Liver (tissue), 9 donors: Measurements from ENCODE around the gene TSPAN5. TPM values are rescaled to one million over a fixed set of nuclear protein-coding genes. Genes with fewer than 3 reads are reported as not detected.

Experiments used
- DNase-seq: peaks from one replicate; pipeline ENCODE4 v3.0.0-alpha.2; 2017; ENCODE audit warnings: low spot score
- H3K27ac ChIP-seq, 2 donors: one replicate each; pipeline ENCODE4 v1.7.0; 2013; ENCODE audit warnings: inconsistent platforms in 2 of 2, low read length in 2 of 2, control low read depth in 1 of 2, low read depth in 1 of 2, mild to moderate bottlenecking in 1 of 2
- H3K27me3 ChIP-seq, 4 donors: one replicate each; pipeline versions ENCODE4 v1.6.1 to v1.7.0; 2013; ENCODE audit warnings: low read length in 3 of 4, inconsistent platforms in 1 of 4, mild to moderate bottlenecking in 1 of 4, moderate library complexity in 1 of 4; ENCODE audit not compliant: control insufficient read depth in 4 of 4, insufficient read depth in 4 of 4
- H3K36me3 ChIP-seq, 4 donors: one replicate each; pipeline versions ENCODE4 v1.6.1 to v1.7.0; 2013; ENCODE audit warnings: low read length in 3 of 4, mild to moderate bottlenecking in 3 of 4, low read depth in 1 of 4, moderate library complexity in 1 of 4; ENCODE audit not compliant: control insufficient read depth in 4 of 4, insufficient read depth in 3 of 4
- H3K4me1 ChIP-seq, 4 donors: one replicate each; pipeline versions ENCODE4 v1.6.1 to v1.7.0; 2013; ENCODE audit warnings: low read length in 3 of 4, mild to moderate bottlenecking in 3 of 4, moderate library complexity in 1 of 4; ENCODE audit not compliant: control insufficient read depth in 4 of 4, insufficient read depth in 4 of 4
- H3K4me3 ChIP-seq, 3 donors: one replicate each; pipeline versions ENCODE4 v1.6.1 to v1.7.0; 2013; ENCODE audit warnings: low read length in 3 of 3, control low read depth in 1 of 3, low read depth in 1 of 3, mild to moderate bottlenecking in 1 of 3
- H3K9ac ChIP-seq, 2 donors: one replicate each; pipeline ENCODE4 v1.7.0; 2013; ENCODE audit warnings: low read length in 2 of 2, mild to moderate bottlenecking in 2 of 2, moderate library complexity in 2 of 2, control low read depth in 1 of 2, low read depth in 1 of 2
- H3K9me3 ChIP-seq, 4 donors: one replicate each; pipeline versions ENCODE4 v1.6.1 to v1.7.0; 2013; ENCODE audit warnings: low read length in 3 of 4; ENCODE audit not compliant: control insufficient read depth in 4 of 4
- EGR1 ChIP-seq, 2 donors: IDR thresholded peaks; 2 replicates each; pipeline ENCODE4 v1.6.1; 2016 to 2018; ENCODE audit warnings: antibody characterized with exemption in 2 of 2, low read depth in 2 of 2
- FOXA1 ChIP-seq: IDR thresholded peaks from 2 replicates; pipeline ENCODE4 v1.6.1; 2016; ENCODE audit warnings: antibody characterized with exemption
- FOXA2 ChIP-seq: IDR thresholded peaks from 2 replicates; pipeline ENCODE4 v1.6.1; 2016; ENCODE audit warnings: antibody characterized with exemption
- GABPA ChIP-seq, 2 donors: IDR thresholded peaks in 1 of 2; conservative IDR thresholded peaks in 1 of 2; 2 replicates each; pipeline ENCODE4 v1.6.1; 2016; ENCODE audit warnings: antibody characterized with exemption in 2 of 2, mild to moderate bottlenecking in 1 of 2, moderate library complexity in 1 of 2
- HNF4A ChIP-seq, 2 donors: conservative IDR thresholded peaks; 2 replicates each; pipeline ENCODE4 v1.6.1; 2016; ENCODE audit warnings: antibody characterized with exemption in 2 of 2, mild to moderate bottlenecking in 2 of 2
- HNF4G ChIP-seq: IDR thresholded peaks from 2 replicates; pipeline ENCODE4 v1.6.1; 2016; ENCODE audit warnings: antibody characterized with exemption
- JUND ChIP-seq, 2 donors: IDR thresholded peaks; 2 replicates each; pipeline ENCODE4 v1.6.1; 2016; ENCODE audit warnings: antibody characterized with exemption in 2 of 2
- NR2F2 ChIP-seq: IDR thresholded peaks from 2 replicates; pipeline ENCODE4 v1.6.1; 2016; ENCODE audit warnings: antibody characterized with exemption
- RAD21 ChIP-seq, 2 donors: IDR thresholded peaks; 2 replicates each; pipeline ENCODE4 v1.6.1; 2016; ENCODE audit warnings: antibody characterized with exemption in 2 of 2, mild to moderate bottlenecking in 2 of 2
- RXRA ChIP-seq, 2 donors: IDR thresholded peaks; 2 replicates each; pipeline ENCODE4 v1.6.1; 2017 to 2018; ENCODE audit warnings: antibody characterized with exemption in 2 of 2, mild to moderate bottlenecking in 1 of 2
- SP1 ChIP-seq: IDR thresholded peaks from 2 replicates; pipeline ENCODE4 v1.6.1; 2018; ENCODE audit warnings: antibody characterized with exemption, mild to moderate bottlenecking
- TAF1 ChIP-seq: conservative IDR thresholded peaks from 2 replicates; pipeline ENCODE4 v1.6.1; 2016; ENCODE audit warnings: antibody characterized with exemption, mild to moderate bottlenecking
- YY1 ChIP-seq: IDR thresholded peaks from 2 replicates; pipeline ENCODE4 v1.6.1; 2016; ENCODE audit warnings: antibody characterized with exemption, mild to moderate bottlenecking
- WGBS: extraction: QIAGEN DNeasy Blood & Tissue Kit; methylation state at CpG from one replicate; pipeline ENCODE4 v1.1.7; 2013; 5-methylcytosine and 5-hydroxymethylcytosine counted together
- polyA plus RNA-seq, 2 donors: library from polyadenylated mRNA; stranded (reverse) in 1 of 2; unstranded in 1 of 2; fragments of 200-250 nt in 1 of 2; fragments of >200 nt in 1 of 2; fragmentation: Nextera tagmentation in 1 of 2; extraction: Ambion mirVana in 1 of 2; gene quantifications; one replicate each; pipeline versions ENCODE4 v1.2.1 to v1.2.3, GENCODE V29; 2013 to 2015
- total RNA-seq, 2 donors: library from RNA; depleted of rRNA; stranded (reverse); fragments of >200 nt; gene quantifications; one replicate each; pipeline ENCODE4 v1.2.3, GENCODE V29; 2014
- TF ChIP-seq, protein P1 (sequence below): IDR thresholded peaks from 2 replicates; pipeline ENCODE4 v1.6.1; 2016; ENCODE audit warnings: antibody characterized with exemption
- TF ChIP-seq, protein P2 (sequence below): IDR thresholded peaks from 2 replicates; pipeline ENCODE4 v1.6.1; 2016; ENCODE audit warnings: antibody characterized with exemption
- TF ChIP-seq, protein P3 (sequence below): fragments of 150-350 bp; IDR thresholded peaks from 2 replicates; pipeline ENCODE4 v1.5.1; 2017; ENCODE audit warnings: improper control_type of control experiment, low read depth, low read length; ENCODE audit not compliant: missing input control
- TF ChIP-seq, protein P4 (sequence below): IDR thresholded peaks from 2 replicates; pipeline ENCODE4 v1.6.1; 2016; ENCODE audit warnings: antibody characterized with exemption
- TF ChIP-seq, protein P5 (sequence below): IDR thresholded peaks from 2 replicates; pipeline ENCODE4 v1.6.1; 2016; ENCODE audit warnings: antibody characterized with exemption, mild to moderate bottlenecking
- donor health status: healthy.
- donor health status: healthy.
- donor health status: healthy.
- donor health status: healthy.
- donor health status: healthy.

TSPAN5 gene
- total and polyA plus RNA-seq, 4 donors, result 0.36 to 54.0 (median 0.63) TPM

DNA sequence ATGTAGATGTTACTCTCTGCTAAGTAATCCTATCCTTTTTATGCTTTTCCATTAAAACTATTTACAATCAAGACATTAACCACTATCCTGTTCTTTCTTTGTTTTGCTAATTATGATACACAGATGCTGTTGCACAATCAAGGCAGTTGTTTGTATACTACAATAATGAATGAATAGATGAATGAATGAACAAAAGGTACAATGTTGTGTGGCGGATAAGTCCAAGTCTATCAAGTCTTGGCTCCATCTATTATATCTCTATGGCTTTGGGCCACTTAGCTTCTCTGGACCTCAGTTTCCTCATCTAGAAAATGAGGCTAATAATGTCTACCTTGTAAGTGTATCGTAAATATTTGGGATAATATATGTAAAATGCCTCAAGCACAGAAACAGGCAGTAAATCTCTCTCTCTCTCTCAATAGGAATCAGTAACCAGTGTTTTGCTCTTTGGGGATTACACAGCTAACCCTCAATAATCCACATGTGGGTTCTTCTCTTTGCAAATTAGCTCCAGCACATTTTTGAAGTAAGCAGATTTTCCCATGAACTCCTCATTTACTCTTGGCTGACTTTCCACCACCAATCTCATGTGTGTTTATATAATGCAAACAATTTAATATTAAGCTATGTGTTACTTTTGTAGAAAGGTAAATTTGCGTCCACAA lies 27.8 kb upstream of the TSPAN5 start:
- H3K27ac ChIP-seq, result no peak overlapping the region
- no peaks in the 10 kb centered on the region for H3K9me3 ChIP-seq
- H3K9ac ChIP-seq, result no peak overlapping the region
- H3K27me3 ChIP-seq, result no peaks in the 10 kb centered on the region
- DNase-seq, result no peak
- 92% methylated on average over 3 of the region's 3 CpGs for WGBS
- H3K36me3 ChIP-seq, result no peaks in the 10 kb centered on the region
- TF ChIP-seq TAF1 (no peak), YY1 (no peak), HNF4A (conservative IDR thresholded peaks at IDR 0.05) (no peak), RXRA (IDR thresholded peaks at IDR 0.05) (no peak), SP1 (no peak), FOXA1 (no peak), RAD21 (IDR thresholded peaks at IDR 0.05) (no peak), GABPA (IDR thresholded peaks at IDR 0.05 in 1 of 2, conservative IDR thresholded peaks at IDR 0.05 in 1 of 2) (no peak), EGR1 (IDR thresholded peaks at IDR 0.05; ENCODE audit: low read depth in 2 of 2) (no peak), HNF4G (no peak), NR2F2 (no peak), FOXA2 (no peak), JUND (IDR thresholded peaks at IDR 0.05) (no peak)
- TF ChIP-seq, protein P1, sequence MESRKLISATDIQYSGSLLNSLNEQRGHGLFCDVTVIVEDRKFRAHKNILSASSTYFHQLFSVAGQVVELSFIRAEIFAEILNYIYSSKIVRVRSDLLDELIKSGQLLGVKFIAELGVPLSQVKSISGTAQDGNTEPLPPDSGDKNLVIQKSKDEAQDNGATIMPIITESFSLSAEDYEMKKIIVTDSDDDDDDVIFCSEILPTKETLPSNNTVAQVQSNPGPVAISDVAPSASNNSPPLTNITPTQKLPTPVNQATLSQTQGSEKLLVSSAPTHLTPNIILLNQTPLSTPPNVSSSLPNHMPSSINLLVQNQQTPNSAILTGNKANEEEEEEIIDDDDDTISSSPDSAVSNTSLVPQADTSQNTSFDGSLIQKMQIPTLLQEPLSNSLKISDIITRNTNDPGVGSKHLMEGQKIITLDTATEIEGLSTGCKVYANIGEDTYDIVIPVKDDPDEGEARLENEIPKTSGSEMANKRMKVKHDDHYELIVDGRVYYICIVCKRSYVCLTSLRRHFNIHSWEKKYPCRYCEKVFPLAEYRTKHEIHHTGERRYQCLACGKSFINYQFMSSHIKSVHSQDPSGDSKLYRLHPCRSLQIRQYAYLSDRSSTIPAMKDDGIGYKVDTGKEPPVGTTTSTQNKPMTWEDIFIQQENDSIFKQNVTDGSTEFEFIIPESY, result no peak
- TF ChIP-seq, protein P2, sequence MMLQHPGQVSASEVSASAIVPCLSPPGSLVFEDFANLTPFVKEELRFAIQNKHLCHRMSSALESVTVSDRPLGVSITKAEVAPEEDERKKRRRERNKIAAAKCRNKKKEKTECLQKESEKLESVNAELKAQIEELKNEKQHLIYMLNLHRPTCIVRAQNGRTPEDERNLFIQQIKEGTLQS, result no peak
- TF ChIP-seq, protein P3, sequence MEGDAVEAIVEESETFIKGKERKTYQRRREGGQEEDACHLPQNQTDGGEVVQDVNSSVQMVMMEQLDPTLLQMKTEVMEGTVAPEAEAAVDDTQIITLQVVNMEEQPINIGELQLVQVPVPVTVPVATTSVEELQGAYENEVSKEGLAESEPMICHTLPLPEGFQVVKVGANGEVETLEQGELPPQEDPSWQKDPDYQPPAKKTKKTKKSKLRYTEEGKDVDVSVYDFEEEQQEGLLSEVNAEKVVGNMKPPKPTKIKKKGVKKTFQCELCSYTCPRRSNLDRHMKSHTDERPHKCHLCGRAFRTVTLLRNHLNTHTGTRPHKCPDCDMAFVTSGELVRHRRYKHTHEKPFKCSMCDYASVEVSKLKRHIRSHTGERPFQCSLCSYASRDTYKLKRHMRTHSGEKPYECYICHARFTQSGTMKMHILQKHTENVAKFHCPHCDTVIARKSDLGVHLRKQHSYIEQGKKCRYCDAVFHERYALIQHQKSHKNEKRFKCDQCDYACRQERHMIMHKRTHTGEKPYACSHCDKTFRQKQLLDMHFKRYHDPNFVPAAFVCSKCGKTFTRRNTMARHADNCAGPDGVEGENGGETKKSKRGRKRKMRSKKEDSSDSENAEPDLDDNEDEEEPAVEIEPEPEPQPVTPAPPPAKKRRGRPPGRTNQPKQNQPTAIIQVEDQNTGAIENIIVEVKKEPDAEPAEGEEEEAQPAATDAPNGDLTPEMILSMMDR, result no peak
- TF ChIP-seq, protein P4, sequence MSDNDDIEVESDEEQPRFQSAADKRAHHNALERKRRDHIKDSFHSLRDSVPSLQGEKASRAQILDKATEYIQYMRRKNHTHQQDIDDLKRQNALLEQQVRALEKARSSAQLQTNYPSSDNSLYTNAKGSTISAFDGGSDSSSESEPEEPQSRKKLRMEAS, result no peak
- no peak overlapping the region for H3K4me3 ChIP-seq
- H3K4me1 ChIP-seq, result peaks cover 2 to 28% (median 21%) of the 10 kb centered on the region in 4 donors

DNA sequence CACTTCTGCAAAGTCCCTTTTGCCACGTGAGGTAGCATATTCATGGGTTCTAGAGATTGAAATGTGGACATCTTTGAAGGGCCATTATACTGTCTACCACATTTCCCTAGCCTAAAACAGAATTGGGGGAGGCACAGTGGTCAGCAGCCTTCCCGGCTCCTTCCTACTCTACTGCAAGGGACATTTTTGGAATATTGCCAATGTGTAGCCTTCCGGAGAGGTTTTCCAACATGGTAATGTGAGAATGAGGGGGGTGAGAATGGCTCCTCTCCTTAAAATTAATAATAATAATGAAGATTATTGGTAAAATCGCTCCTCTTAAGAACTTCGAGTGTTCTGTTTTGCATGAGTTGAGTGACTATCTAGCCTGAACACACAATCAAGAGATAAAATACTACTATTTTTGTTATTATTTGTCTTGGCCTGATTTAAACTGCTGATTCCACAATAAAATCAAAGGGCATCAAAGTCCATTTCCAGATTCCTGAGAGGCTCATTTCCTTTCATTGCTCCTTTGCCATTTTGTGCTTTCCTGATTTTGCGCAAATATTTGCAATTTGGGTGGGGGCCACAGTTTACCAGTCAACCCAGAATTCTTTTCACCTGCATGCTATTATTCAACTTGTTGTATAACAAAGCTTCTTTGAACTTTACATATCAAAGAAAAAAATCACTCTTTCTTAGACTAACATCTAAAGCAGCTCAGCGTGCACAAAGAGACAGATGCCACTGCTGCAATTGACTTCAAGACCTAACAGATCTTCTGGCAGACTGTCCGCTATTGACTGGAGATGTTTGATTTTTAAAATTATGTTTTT lies 27.0 kb upstream of the TSPAN5 start:
- 41% methylated on average over 8 of the region's 8 CpGs for WGBS
- Histone ChIP-seq H3K4me1 (peaks cover 2 to 28% (median 21%) of the 10 kb centered on the region in 4 donors), H3K36me3 (no peaks in the 10 kb centered on the region), H3K27ac (no peak overlapping the region), H3K27me3 (no peaks in the 10 kb centered on the region), H3K9me3 (no peaks in the 10 kb centered on the region), H3K4me3 (no peak overlapping the region), H3K9ac (no peak overlapping the region)
- DNase-seq, result no peak
- TF ChIP-seq TAF1, result no peak
- TF ChIP-seq FOXA2, result no peak
- TF ChIP-seq, protein P3, result no peak
- TF ChIP-seq JUND (IDR thresholded peaks at IDR 0.05), result peak in 1 of 2 donors; percentile 74
- TF ChIP-seq, protein P2, result peak; percentile 34
- peak; percentile 81 for TF ChIP-seq YY1
- no peak for TF ChIP-seq FOXA1
- peak; percentile 71 to 85 for TF ChIP-seq RXRA (IDR thresholded peaks at IDR 0.05)
- TF ChIP-seq NR2F2, result no peak
- TF ChIP-seq, protein P4, result peak; percentile 78
- peak; percentile 53 for TF ChIP-seq HNF4G
- peak; percentile 56 for TF ChIP-seq SP1
- peak in 1 of 2 donors; percentile 27 for TF ChIP-seq GABPA (IDR thresholded peaks at IDR 0.05 in 1 of 2, conservative IDR thresholded peaks at IDR 0.05 in 1 of 2)
- TF ChIP-seq, protein P5, sequence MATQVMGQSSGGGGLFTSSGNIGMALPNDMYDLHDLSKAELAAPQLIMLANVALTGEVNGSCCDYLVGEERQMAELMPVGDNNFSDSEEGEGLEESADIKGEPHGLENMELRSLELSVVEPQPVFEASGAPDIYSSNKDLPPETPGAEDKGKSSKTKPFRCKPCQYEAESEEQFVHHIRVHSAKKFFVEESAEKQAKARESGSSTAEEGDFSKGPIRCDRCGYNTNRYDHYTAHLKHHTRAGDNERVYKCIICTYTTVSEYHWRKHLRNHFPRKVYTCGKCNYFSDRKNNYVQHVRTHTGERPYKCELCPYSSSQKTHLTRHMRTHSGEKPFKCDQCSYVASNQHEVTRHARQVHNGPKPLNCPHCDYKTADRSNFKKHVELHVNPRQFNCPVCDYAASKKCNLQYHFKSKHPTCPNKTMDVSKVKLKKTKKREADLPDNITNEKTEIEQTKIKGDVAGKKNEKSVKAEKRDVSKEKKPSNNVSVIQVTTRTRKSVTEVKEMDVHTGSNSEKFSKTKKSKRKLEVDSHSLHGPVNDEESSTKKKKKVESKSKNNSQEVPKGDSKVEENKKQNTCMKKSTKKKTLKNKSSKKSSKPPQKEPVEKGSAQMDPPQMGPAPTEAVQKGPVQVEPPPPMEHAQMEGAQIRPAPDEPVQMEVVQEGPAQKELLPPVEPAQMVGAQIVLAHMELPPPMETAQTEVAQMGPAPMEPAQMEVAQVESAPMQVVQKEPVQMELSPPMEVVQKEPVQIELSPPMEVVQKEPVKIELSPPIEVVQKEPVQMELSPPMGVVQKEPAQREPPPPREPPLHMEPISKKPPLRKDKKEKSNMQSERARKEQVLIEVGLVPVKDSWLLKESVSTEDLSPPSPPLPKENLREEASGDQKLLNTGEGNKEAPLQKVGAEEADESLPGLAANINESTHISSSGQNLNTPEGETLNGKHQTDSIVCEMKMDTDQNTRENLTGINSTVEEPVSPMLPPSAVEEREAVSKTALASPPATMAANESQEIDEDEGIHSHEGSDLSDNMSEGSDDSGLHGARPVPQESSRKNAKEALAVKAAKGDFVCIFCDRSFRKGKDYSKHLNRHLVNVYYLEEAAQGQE, result no peak
